ENCODE results near the gene SCNN1A. TPM values are rescaled to one million over a fixed set of nuclear protein-coding genes. Genes with fewer than 3 reads are reported as not detected.
"Not testable (repeated sequence)": the region's sequence is repeated elsewhere in the genome, so short reads cannot be mapped to it uniquely, and the experiment has no call there.

Gene SCNN1A
- total RNA-seq, 4 donors from 2014 or later = 15.9 to 46.5 (median 18.8) TPM

DNA sequence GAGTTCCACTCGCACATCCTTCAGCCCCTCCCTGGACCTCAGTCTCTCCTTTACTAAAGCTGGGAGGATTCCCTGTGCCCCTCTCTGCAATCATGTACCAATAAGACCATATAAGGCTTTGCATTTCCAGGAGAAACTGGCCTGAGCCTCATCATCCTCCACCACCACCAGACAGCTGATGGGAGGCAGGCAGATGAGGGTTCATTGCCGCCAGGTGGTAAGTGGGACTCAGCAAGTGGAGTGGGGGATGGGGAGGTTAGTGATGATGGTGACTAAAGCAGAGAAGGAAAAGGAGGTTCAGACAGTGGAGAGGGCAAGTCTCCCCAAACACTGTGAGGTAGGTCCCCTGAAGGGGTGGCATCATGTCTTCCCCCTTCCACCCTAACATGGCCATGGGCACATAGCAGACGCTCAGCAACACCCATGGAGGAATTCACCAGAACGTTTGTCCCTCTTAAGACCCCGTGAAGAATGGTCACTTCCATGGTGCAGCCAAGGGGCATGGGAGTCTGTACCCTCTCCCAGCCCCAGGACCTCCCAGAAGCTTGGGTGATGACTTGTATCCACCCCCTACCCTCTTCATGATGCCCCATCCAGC lies 29.0 kb downstream of the SCNN1A start:
- no peak overlapping the region for H3K4me3 ChIP-seq
- WGBS, 2 donors = 80 to 85% methylated on average over 5 of the region's 5 CpGs
- DNase-seq (ENCODE audit: low spot score in 2 of 2) = no peak
- peaks cover 4 to 62% (median 38%) of the 10 kb centered on the region in 4 donors for H3K4me1 ChIP-seq
- TF ChIP-seq POLR2A (IDR thresholded peaks at IDR 0.05) (no peak), EP300 (IDR thresholded peaks at IDR 0.05) (no peak)
- TF ChIP-seq, protein P1, sequence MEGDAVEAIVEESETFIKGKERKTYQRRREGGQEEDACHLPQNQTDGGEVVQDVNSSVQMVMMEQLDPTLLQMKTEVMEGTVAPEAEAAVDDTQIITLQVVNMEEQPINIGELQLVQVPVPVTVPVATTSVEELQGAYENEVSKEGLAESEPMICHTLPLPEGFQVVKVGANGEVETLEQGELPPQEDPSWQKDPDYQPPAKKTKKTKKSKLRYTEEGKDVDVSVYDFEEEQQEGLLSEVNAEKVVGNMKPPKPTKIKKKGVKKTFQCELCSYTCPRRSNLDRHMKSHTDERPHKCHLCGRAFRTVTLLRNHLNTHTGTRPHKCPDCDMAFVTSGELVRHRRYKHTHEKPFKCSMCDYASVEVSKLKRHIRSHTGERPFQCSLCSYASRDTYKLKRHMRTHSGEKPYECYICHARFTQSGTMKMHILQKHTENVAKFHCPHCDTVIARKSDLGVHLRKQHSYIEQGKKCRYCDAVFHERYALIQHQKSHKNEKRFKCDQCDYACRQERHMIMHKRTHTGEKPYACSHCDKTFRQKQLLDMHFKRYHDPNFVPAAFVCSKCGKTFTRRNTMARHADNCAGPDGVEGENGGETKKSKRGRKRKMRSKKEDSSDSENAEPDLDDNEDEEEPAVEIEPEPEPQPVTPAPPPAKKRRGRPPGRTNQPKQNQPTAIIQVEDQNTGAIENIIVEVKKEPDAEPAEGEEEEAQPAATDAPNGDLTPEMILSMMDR (IDR thresholded peaks at IDR 0.05) = no peak
- no peaks in the 10 kb centered on the region for H3K9me3 ChIP-seq
- no peaks in the 10 kb centered on the region for H3K27me3 ChIP-seq
- no peaks in the 10 kb centered on the region for H3K36me3 ChIP-seq
- H3K27ac ChIP-seq = peak overlapping the region in 3 of 4 donors; percentile 73 to 99 (median 79)

DNA sequence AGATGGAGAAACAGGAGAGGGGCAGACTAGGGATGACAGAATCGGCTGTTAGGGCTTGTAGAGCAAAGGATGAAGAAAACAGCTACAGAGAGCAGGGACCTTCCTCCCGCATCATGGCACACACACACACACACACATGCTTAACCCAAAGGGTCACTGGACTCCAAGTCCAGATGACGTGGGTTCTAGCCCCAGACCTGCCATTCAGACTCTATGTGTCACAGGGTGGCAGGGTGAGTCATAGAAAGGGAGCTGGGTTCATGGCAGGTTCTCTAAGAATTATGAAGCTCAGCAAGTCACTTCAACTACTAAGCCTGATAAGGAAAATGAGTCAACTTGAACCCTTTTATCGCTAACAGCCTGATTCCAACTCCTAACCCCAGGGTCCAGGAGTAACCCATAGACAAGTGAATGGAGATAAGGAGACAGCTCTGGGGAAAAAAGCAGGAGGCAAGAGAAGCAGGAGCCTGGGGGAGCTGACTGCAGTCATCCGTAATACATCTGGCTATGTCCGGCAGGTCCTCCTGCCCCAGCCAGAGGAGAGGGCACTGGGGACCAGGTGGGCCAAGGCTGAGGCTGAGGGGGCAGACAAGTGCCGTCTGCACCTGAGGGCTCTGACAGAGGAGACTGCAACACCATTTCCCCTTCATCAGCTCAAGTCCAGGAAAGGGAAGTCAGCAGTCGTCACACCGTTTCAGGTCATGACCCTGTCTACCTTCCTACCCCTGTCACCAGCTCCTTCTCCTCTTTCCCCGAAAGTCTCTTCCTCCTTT lies 29.9 kb downstream of the SCNN1A start:
- Histone ChIP-seq H3K27ac (peak overlapping the region in 3 of 4 donors; percentile 73 to 99 (median 79)), H3K27me3 (no peaks in the 10 kb centered on the region), H3K9me3 (no peaks in the 10 kb centered on the region), H3K4me1 (peaks cover 4 to 62% (median 38%) of the 10 kb centered on the region in 4 donors), H3K4me3 (no peak overlapping the region), H3K36me3 (no peaks in the 10 kb centered on the region)
- DNase-seq (ENCODE audit: low spot score in 2 of 2) = no peak
- peak in 1 of 2 donors; percentile 58 for TF ChIP-seq EP300 (IDR thresholded peaks at IDR 0.05)
- TF ChIP-seq, protein P1 (IDR thresholded peaks at IDR 0.05) = no peak
- 57 to 62% methylated on average over 10 of the region's 10 CpGs for WGBS, 2 donors

GRCh38 chr12:6344101-6344660 lies 31.2 kb downstream of the SCNN1A start:
- WGBS, 2 donors = 94 to 96% methylated on average over 11 of the region's 11 CpGs
- H3K4me1 ChIP-seq = peaks cover 4 to 72% (median 40%) of the 10 kb centered on the region in 4 donors

GRCh38 chr12:6343518-6343917 lies 31.8 kb downstream of the SCNN1A start:
- TF ChIP-seq, protein P1 (IDR thresholded peaks at IDR 0.05) = no peak
- TF ChIP-seq POLR2A (IDR thresholded peaks at IDR 0.05) = no peak
- TF ChIP-seq EP300 (IDR thresholded peaks at IDR 0.05) = no peak
- DNase-seq (ENCODE audit: low spot score in 2 of 2) = no peak
- no peaks in the 10 kb centered on the region for H3K36me3 ChIP-seq
- H3K9me3 ChIP-seq = no peaks in the 10 kb centered on the region
- peaks cover 4 to 79% (median 46%) of the 10 kb centered on the region in 4 donors for H3K4me1 ChIP-seq
- H3K27ac ChIP-seq = peak overlapping the region; percentile 97 to 99 (median 99)
- 21 to 36% methylated on average over 5 of the region's 5 CpGs for WGBS, 2 donors
- H3K27me3 ChIP-seq = no peaks in the 10 kb centered on the region
- H3K4me3 ChIP-seq = no peak overlapping the region

More at GRCh38 chr12:6344101-6344660, 31.2 kb downstream of the SCNN1A start:
- H3K27me3 ChIP-seq; DNase-seq (ENCODE audit: low spot score in 2 of 2); H3K4me3 ChIP-seq; H3K36me3 ChIP-seq; H3K9me3 ChIP-seq: not testable (repeated sequence)
- peak overlapping the region in 3 of 4 donors; percentile 99 for H3K27ac ChIP-seq

- TF ChIP-seq POLR2A (IDR thresholded peaks at IDR 0.05) (no peak), EP300 (IDR thresholded peaks at IDR 0.05) (no peak)
- TF ChIP-seq, protein P1 (IDR thresholded peaks at IDR 0.05) = no peak
- Histone ChIP-seq H3K36me3 (no peaks in the 10 kb centered on the region), H3K4me3 (peak overlapping the region; percentile 62 to 89 (median 88)), H3K27ac (peak overlapping the region; percentile 97 to 99 (median 99)), H3K27me3 (no peaks in the 10 kb centered on the region), H3K4me1 (peaks cover 4 to 80% (median 51%) of the 10 kb centered on the region in 4 donors), H3K9me3 (no peaks in the 10 kb centered on the region)
- WGBS, 2 donors = 38% methylated on average over 7 of the region's 7 CpGs
- DNase-seq (ENCODE audit: low spot score in 2 of 2) = no peak
These were observed 33.0 kb downstream of the SCNN1A start for GRCh38 chr12:6342140-6342889.

Data from tibial nerve (tissue), 4 donors.